CD14-positive monocyte (primary cell): Measurements from ENCODE around the gene SLC1A3. TPM values are rescaled to one million over a fixed set of nuclear protein-coding genes. Genes with fewer than 3 reads are reported as not detected.

Source experiments
- DNase-seq, 3 donors: peaks; one replicate each; pipeline ENCODE4 v3.0.0-alpha.2; 2011 to 2022
- H2AFZ ChIP-seq: 2 replicates; pipeline ENCODE4 v1.6.0; 2012; ENCODE audit warnings: mild to moderate bottlenecking, low read depth, low read length, inconsistent platforms; ENCODE audit not compliant: insufficient read depth, poor library complexity, severe bottlenecking
- H3K27ac ChIP-seq, 2 donors: 1 replicate in 1 of 2; 2 replicates in 1 of 2; pipeline ENCODE4 v1.5.1; 2012 to 2013; ENCODE audit warnings: low read length in 2 of 2, control low read depth in 1 of 2, inconsistent platforms in 1 of 2, low read depth in 1 of 2, mild to moderate bottlenecking in 1 of 2
- H3K27me3 ChIP-seq, 2 donors: one replicate each; pipeline versions ENCODE4 v1.6.0 to v1.6.1; 2011 to 2013; ENCODE audit warnings: low read length in 2 of 2; ENCODE audit not compliant: control insufficient read depth in 2 of 2, insufficient read depth in 2 of 2
- H3K36me3 ChIP-seq, 2 donors: replicated peaks in 1 of 2; 1 replicate in 1 of 2; 2 replicates in 1 of 2; pipeline versions ENCODE4 v1.5.1 to v1.6.1; 2012 to 2013; ENCODE audit warnings: low read length in 2 of 2, control low read depth in 1 of 2, inconsistent platforms in 1 of 2, mild to moderate bottlenecking in 1 of 2; ENCODE audit not compliant: insufficient read depth in 2 of 2, control insufficient read depth in 1 of 2
- H3K4me1 ChIP-seq, 2 donors: 1 replicate in 1 of 2; 2 replicates in 1 of 2; pipeline versions ENCODE4 v1.5.1 to v1.6.1; 2012 to 2013; ENCODE audit warnings: low read length in 2 of 2, control low read depth in 1 of 2, inconsistent platforms in 1 of 2, mild to moderate bottlenecking in 1 of 2, moderate library complexity in 1 of 2; ENCODE audit not compliant: insufficient read depth in 2 of 2, control insufficient read depth in 1 of 2
- H3K4me2 ChIP-seq: replicated peaks from 2 replicates; pipeline ENCODE3; 2012; ENCODE audit warnings: low read length, moderate library complexity, mild to moderate bottlenecking; ENCODE audit not compliant: poor library complexity, severe bottlenecking; ENCODE audit errors: extremely low read depth
- H3K4me3 ChIP-seq, 3 experiments: fragments of 200-600 bp in 1 of 3; sonication (generic) in 1 of 3; replicated peaks in 1 of 3; 1 replicate in 2 of 3; 2 replicates in 1 of 3; pipeline ENCODE4 v1.5.1; 2011 to 2013; ENCODE audit warnings: low read length in 3 of 3, mild to moderate bottlenecking in 3 of 3, control low read depth in 2 of 3, low read depth in 2 of 3, inconsistent platforms in 1 of 3, moderate library complexity in 1 of 3
- H3K79me2 ChIP-seq: 2 replicates; pipeline ENCODE4 v1.6.0; 2012; ENCODE audit warnings: mild to moderate bottlenecking, control low read depth, inconsistent platforms, low read length, moderate library complexity; ENCODE audit not compliant: insufficient read depth
- H3K9ac ChIP-seq: 2 replicates; pipeline ENCODE4 v1.6.0; 2017; ENCODE audit warnings: low read length, mild to moderate bottlenecking; ENCODE audit not compliant: insufficient read depth, poor library complexity, severe bottlenecking
- H3K9me3 ChIP-seq, 2 donors: replicated peaks in 1 of 2; 1 replicate in 1 of 2; 2 replicates in 1 of 2; pipeline versions ENCODE4 v1.5.1 to v1.6.1; 2012 to 2013; ENCODE audit warnings: low read length in 2 of 2, control low read depth in 1 of 2; ENCODE audit not compliant: control insufficient read depth in 1 of 2, insufficient read depth in 1 of 2
- H4K20me1 ChIP-seq: 2 replicates; pipeline ENCODE4 v1.6.0; 2012; ENCODE audit warnings: mild to moderate bottlenecking, low read length, control low read depth, moderate library complexity; ENCODE audit not compliant: insufficient read depth
- H3K27ac Mint-ChIP-seq, 7 donors: one replicate each; pipeline ENCODE4 v1.8.0; 2020; ENCODE audit warnings: mild to moderate bottlenecking in 7 of 7, mixed read lengths in 7 of 7, moderate library complexity in 6 of 7, inconsistent platforms in 2 of 7
- H3K27me3 Mint-ChIP-seq, 3 donors: one replicate each; pipeline ENCODE4 v1.8.0; 2021 to 2022; ENCODE audit warnings: low read depth in 3 of 3, mild to moderate bottlenecking in 3 of 3, mixed read lengths in 3 of 3, moderate library complexity in 3 of 3, inconsistent platforms in 1 of 3
- H3K36me3 Mint-ChIP-seq, 2 donors: one replicate each; pipeline ENCODE4 v1.8.0; 2020; ENCODE audit warnings: mixed read lengths in 2 of 2, inconsistent platforms in 1 of 2, mild to moderate bottlenecking in 1 of 2
- H3K4me1 Mint-ChIP-seq: one replicate; pipeline ENCODE4 v1.8.0; 2020; ENCODE audit warnings: mild to moderate bottlenecking, mixed read lengths
- H3K4me3 Mint-ChIP-seq, 2 donors: one replicate each; pipeline ENCODE4 v1.8.0; 2020; ENCODE audit warnings: mild to moderate bottlenecking in 2 of 2, mixed read lengths in 2 of 2, moderate library complexity in 1 of 2
- H3K9me3 Mint-ChIP-seq, 7 donors: one replicate each; pipeline ENCODE4 v1.8.0; 2020 to 2022; ENCODE audit warnings: mixed read lengths in 7 of 7, mild to moderate bottlenecking in 6 of 7, moderate library complexity in 6 of 7, inconsistent platforms in 2 of 7
- CTCF ChIP-seq: fragments of 200-600 bp; IDR thresholded peaks from one replicate; pipeline ENCODE4 v1.8.0; 2022; ENCODE audit warnings: antibody characterized with exemption, mild to moderate bottlenecking
- WGBS: methylation state at CpG from one replicate; pipeline ENCODE4 v1.1.5; 2013; ENCODE audit warnings: missing lambda C conversion rate; ENCODE audit not compliant: insufficient coverage; 5-methylcytosine and 5-hydroxymethylcytosine counted together
- intact Hi-C, 2 donors: fragments of 100-400 bp; cut with micrococcal nuclease; formaldehyde crosslinking; loops; one replicate each; pipeline versions ENCODE4 v1.15.0 to v1.15.1; 2023
- polyA plus RNA-seq, 3 donors: library from polyadenylated mRNA; depleted of rRNA in 1 of 3; unstranded in 2 of 3; stranded (reverse) in 1 of 3; fragments of 300-500 nt in 2 of 3; fragments of >200 nt in 1 of 3; fragmentation: Illumina TruSeq in 2 of 3; gene quantifications; 1 replicate in 2 of 3; 2 replicates in 1 of 3; pipeline ENCODE4 v1.2.3, GENCODE V29; 2012 to 2021

Gene SLC1A3
- polyA plus RNA-seq, 3 donors = 1.2 to 3.3 (median 1.3) TPM

DNA sequence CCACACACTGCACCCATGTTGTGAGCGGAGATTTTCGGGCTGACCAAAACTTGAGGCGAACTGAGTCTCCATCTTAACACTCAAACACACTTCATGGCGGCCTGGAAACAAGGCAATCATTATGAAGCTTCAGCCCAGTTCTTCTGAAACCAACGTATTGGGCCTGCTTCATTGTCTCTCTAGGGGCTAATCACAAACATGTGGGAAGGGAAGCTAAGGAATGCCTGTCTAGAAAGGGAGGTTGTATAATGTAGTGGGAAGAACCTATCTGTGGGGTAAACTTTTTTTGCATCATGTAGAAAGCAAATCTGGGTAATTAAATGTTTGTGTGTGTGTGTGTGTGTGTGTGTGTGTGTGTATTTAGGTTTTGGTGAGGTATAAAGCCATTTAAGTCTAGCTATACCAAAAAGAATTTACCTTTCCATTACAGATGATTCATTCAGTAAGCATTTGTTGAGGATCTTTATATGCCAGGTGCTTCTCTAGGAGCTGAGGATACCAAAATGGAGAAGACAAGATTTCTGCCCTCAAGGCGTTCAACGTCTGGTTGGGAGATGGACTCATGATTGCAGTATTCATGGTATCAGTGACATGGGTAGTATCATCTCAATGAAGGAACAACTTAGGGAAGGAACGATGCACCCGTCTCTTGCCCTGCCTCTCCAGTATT is 29.4 kb downstream of the SLC1A3 start:
- Histone ChIP-seq H3K79me2 (no peaks in the 10 kb centered on the region), H3K36me3 (peaks cover 0 to 25% of the 10 kb centered on the region in 2 donors), H3K9me3 (no peaks in the 10 kb centered on the region), H3K27me3 (no peaks in the 10 kb centered on the region), H3K4me1 (peaks cover 8 to 11% of the 10 kb centered on the region in 2 donors), H2AFZ (no peak overlapping the region), H4K20me1 (no peaks in the 10 kb centered on the region), H3K27ac (no peak overlapping the region), H3K4me2 (no peak overlapping the region), H3K4me3 (no peak overlapping the region), H3K9ac (no peak overlapping the region)
- no peak for TF ChIP-seq CTCF
- H3K4me1 Mint-ChIP-seq = peaks cover 13% of the 10 kb centered on the region
- H3K36me3 Mint-ChIP-seq = peaks cover 36 to 38% of the 10 kb centered on the region in 2 donors
- H3K4me3 Mint-ChIP-seq = no peak overlapping the region
- WGBS = 100% methylated on average over 7 of the region's 9 CpGs
- DNase-seq = no peak
- H3K27ac Mint-ChIP-seq = peak overlapping the region in 2 of 7 donors; percentile 1 to 20
- H3K27me3 Mint-ChIP-seq = no peaks in the 10 kb centered on the region
- H3K9me3 Mint-ChIP-seq = no peaks in the 10 kb centered on the region
- intact Hi-C loops = no loop called here

DNA sequence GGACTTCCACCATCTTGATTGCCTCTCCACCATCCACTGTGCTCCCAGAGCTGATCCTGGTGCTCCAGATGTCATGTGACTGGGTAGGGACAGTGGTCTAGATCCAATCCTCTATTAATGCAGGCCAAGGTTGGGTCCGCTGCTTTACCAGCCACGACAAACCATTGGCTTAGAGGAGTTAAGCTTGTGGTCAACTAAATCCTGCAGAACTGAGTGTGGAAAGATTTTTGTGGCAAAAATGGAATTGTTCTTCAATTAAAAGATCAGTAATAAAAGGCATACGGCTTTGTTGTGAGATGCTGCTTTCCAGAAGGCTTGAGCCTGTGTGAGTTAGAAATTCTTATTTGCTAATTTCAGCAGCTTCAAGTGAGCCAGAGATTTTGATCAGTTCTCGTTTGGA is 30.7 kb downstream of the SLC1A3 start:
- H3K4me1 ChIP-seq = no peaks in the 10 kb centered on the region
- intact Hi-C loops = no loop called here
- Mint-ChIP-seq H3K4me1 (peaks cover 3% of the 10 kb centered on the region), H3K36me3 (peaks cover 34 to 36% of the 10 kb centered on the region in 2 donors), H3K27me3 (no peaks in the 10 kb centered on the region), H3K27ac (no peak overlapping the region), H3K4me3 (no peak overlapping the region), H3K9me3 (no peaks in the 10 kb centered on the region)
- no peak overlapping the region for H3K9ac ChIP-seq
- H3K9me3 ChIP-seq = no peaks in the 10 kb centered on the region
- no peak for TF ChIP-seq CTCF
- H3K27ac ChIP-seq = no peak overlapping the region
- peaks cover 0 to 25% of the 10 kb centered on the region in 2 donors for H3K36me3 ChIP-seq
- H3K27me3 ChIP-seq = no peaks in the 10 kb centered on the region
- H2AFZ ChIP-seq = no peak overlapping the region
- WGBS = 100% methylated on average over 3 of the region's 4 CpGs
- H3K79me2 ChIP-seq = no peaks in the 10 kb centered on the region
- H3K4me3 ChIP-seq = no peak overlapping the region
- no peak for DNase-seq
- no peak overlapping the region for H3K4me2 ChIP-seq
- no peaks in the 10 kb centered on the region for H4K20me1 ChIP-seq
